Hypothalamus (tissue), 51 donors: ENCODE results near the gene EIF2AK2.

Experiments
- DNase-seq, 51 donors: peaks; one replicate each; lab custom pipeline; 2025; lab: John Stamatoyannopoulos, UW

EIF2AK2 gene

GRCh38 chr2:37105150-37105549, 51.6 kb downstream of the EIF2AK2 start:
- DNase-seq = no peak

- no peak for DNase-seq
Observed at GRCh38 chr2:37104178-37104577, 52.6 kb downstream of the EIF2AK2 start.

DNA sequence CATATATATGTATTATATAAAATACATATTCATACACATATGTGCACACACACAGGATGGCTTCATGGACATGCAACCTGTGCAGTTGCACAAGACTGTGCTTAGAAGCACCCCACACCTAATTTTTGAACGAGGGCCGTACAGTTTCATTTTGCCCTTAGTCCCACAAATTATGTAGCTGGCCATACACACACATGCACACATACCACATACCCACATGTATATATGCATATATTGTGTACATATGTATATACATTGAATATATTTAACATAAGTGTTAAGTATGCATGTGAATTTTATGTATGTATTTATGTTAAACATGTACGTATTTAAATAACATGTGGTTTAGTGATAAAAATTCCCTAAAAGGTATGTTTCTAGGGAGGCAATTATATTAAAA, 54.2 kb downstream of the EIF2AK2 start:
- DNase-seq = no peak

DNA sequence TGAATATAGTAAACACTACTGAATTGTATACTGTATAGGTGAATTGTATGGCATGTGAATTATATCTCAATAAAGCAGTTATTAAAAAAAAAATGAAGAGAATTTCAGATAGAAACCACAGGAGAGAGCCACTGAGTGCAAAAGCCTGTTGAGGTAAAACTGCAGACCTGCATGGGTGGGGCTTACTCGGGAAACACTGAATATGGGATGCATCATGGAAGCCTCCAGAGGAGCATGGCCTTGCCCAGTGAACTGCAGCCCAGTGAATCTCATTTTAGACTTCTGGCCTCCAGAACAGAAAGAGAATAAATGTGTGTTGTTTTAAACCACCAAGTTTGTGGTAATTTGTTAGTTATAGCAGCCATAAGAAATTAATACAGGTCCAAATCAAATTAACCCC, 56.7 kb downstream of the EIF2AK2 start:
- DNase-seq = no peak

- DNase-seq = no peak
Observed at GRCh38 chr2:37098416-37099118, 58.2 kb downstream of the EIF2AK2 start.

- no peak for DNase-seq
Observed at GRCh38 chr2:37096568-37096967, 60.2 kb downstream of the EIF2AK2 start.

GRCh38 chr2:37091873-37092272, 64.9 kb downstream of the EIF2AK2 start:
- no peak for DNase-seq

GRCh38 chr2:37090019-37090477, 66.7 kb downstream of the EIF2AK2 start:
- no peak for DNase-seq

DNA sequence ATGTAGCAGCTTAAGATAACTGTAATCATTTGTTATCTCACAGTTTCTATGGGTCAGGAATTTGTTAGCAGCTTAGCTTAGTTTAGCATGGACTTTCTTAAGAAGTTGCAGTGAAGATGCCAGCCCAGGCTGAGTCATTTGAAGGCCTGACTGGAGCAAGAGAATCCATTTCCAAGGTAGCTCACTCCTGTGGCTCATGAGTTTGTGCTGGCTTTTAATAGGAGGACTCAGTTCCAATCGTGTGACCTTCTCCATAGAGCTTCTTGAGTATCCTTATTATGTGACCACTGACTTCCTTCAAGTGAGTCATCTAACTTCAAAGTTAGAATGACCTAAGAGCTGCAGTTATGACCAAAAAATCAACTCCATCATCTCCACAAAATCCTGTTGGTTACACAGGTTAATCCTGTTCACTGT, 71.0 kb downstream of the EIF2AK2 start:
- DNase-seq = no peak

- DNase-seq = peak in 1 of 51 donors; percentile 37
Observed at GRCh38 chr2:37084797-37085196, 72.0 kb downstream of the EIF2AK2 start.

- peak; percentile 67 to 97 (median 92) for DNase-seq
Observed at GRCh38 chr2:37083873-37084794, 72.6 kb downstream of the EIF2AK2 start, which contains the start of the genes GPATCH11 and HEATR5B. TSS of gene GPATCH11 (plus strand) at chr2:37084518. CDS start at chr2:37088382, 3,864 bp downstream. TSS of gene HEATR5B (minus strand) at chr2:37084372. CDS start at chr2:37083414, 958 bp downstream.

DNA sequence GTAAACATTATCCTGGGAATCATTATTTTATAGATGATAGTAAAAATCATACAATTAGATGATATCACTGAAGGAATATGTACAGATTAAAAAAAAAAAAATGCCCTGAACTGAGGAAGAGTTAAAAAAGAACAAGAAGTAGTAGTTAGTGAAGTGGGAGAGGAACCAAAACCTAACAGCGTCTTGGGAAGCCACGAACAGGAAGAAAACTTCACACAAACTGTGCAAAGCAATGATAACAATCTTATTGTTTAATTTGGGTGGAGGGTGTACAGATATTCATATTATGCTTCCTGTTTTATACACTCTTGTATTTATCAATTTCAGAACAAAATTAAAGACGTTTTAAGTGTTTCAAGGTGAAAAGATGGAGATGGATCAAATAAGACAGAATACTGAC, 76.1 kb downstream of the EIF2AK2 start:
- DNase-seq = no peak

- no peak for DNase-seq
Observed at GRCh38 chr2:37080266-37080665, 76.5 kb downstream of the EIF2AK2 start.

DNA sequence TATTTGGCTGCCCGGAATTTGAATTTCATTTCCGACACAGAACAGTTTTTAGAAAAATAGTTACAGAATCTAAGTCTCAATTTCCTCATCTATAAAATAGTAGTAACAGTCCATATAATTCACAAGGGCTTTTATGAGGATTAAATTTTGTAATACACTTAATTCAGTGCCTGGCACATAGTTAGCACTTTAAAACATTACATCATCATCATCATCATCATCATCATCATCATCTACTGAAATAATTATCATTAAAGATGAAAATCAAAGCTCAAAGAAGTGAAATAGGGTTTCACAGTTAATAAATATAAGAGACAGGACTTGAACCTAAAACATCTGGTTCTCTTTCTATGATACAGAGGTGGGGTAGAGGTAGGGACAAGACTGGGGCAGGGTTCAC, 85.8 kb downstream of the EIF2AK2 start:
- no peak for DNase-seq

DNA sequence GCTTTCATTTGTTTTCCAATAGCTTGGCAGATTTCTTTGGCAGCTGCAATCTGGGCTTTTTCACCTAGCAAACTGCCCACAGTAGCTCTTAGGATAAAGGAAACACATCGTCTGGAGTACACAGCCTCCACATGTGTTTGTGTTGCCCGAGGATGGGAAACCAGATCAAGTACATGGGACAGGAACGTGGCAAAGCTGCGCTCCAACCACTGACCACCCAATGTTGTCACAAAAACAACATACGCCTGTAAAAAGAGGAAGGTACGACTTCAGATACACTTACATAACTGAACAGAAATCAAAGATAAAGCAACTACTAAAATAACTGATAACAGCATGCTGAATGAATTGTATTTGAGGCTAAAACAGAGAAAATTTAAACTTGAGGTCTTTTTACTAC, 88.1 kb downstream of the EIF2AK2 start:
- peak in 7 of 51 donors; percentile 1 to 21 (median 6) for DNase-seq

DNA sequence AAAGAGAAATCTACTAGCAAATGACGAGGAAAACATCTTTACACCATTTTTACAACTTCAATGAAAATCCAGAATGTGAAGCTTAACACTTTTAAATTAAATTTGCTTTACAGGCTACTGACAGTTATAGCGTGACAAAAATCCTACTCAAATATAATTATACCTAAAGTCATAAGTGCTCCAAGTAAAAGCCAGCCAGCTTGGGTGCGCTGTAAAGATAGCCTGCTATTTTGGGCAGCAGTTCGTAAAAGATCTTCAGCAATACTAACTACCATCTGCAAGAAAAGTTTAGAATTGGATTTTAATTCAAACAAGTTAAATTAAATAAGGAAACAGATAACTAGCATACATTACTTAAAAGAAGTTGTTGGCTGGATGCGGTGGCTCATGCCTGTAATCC, 95.0 kb downstream of the EIF2AK2 start:
- DNase-seq = no peak

GRCh38 chr2:37061013-37061711, 95.6 kb downstream of the EIF2AK2 start:
- no peak for DNase-seq

DNA sequence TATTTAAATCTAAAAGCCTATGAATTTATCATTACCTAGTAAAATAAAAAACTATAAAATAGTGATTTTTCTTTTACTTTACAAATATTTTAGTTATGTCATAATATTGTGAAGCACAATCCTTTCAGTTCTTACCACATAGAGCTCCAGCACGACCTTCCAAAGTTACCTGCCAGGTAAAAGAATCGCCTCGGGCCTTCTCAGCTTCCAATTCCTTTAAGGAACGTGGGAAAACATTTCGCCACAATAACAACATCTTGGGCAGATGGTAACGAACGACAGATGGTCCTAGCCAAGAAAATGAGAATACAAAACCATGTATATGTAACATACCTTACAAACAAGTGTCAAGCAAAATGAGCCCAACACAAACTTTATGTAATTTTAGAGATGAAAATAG, 96.3 kb downstream of the EIF2AK2 start:
- no peak for DNase-seq

DNA sequence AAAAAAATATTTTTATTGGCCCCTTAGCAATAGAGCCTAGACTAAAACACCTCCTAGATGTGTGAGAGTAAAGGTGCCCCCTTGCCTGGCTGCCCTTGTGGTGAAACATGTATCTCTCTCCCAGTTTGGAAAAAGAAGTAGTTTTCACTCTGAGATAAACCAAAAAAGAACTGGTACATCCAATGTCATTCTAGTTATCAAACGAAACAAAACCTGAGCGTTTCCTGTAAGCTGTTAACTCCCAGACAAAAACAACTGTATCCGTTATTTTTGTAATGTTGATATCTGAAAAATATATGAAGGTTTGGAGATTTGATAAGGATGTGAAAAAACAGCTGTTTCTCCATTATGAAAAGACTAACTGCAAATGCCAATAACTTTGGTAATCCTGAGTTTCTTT, 96.9 kb downstream of the EIF2AK2 start:
- DNase-seq = no peak

DNA sequence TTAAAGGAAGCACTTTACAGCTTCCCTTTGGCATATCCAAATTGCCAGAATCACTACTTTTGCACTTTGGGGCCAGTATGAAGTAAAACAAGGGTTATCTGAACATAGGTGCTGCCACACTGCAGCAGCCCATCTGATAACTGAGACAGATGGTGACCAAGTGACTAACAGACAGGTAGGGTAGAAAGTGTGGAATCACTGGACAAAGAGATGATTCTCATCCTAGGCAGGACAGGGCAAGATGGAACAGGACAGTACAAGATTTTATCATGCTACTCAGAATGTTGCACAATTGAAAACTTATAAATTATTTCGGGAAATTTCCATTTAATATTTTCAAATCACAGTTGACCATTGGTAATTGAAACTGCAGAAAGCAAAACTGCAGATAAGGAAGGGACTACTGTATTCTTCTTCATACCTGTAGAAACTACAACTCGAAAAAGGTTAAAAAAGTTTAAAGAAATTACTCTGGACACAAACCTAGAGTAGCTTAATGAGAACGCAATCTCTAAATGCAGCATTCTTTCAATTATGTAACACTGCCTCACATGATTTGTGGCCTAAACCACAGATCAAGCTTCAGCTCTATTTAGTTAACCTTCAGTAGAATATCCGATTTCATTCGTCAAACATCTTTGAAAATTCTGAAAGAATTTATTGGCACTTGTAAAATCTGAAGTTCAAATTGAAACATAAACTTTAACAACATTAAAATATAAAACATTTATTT, 104.0 kb downstream of the EIF2AK2 start:
- no peak for DNase-seq
